Measurements from ENCODE around the gene NKAIN2.
"Not testable (repeated sequence)": the region's sequence is repeated elsewhere in the genome, so short reads cannot be mapped to it uniquely, and the experiment has no call there.

Gene NKAIN2

GRCh38 chr6:124099520-124099919 lies 295.9 kb downstream of the NKAIN2 start:
- no peak for DNase-seq (ENCODE audit: low read depth)

DNA sequence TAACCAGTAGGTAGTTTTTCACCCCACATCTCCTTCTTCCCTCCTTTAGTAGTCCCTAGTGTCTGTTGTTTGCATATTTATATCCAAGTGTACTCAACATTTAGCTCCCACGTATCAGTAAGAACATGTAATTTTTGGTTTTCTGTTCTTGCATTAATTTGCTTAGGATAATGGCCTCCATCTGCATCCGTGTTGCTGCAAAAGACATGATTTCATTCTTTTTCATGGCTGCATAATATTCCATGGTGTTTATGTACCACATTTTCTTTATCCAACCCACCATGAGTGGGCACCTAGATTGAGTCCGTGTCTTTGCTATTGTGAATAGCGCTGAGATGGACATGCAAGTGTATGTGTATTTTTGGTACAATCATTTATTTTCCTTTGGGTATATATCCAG lies 306.8 kb downstream of the NKAIN2 start:
- DNase-seq (ENCODE audit: low read depth): no peak

DNA sequence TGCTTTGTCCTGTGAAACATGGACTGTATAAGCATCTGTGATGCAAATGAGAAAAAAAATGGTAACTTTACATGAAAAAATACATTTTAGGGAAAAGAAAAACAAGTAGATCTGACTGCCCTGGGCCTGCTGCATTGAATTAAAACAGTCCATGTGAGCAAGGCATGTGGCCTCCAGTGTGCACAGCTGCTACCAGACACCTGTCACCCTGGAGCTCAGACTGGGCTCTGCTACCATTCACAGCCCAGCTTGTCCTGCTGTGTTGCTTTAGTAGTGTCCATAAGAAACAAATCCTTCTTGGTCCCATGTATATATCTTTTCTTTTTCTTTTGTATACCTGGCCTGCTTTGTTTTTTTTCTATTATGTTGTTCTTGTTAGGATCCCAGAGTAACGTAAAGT lies 315.9 kb downstream of the NKAIN2 start:
- DNase-seq (ENCODE audit: low read depth): no peak

- DNase-seq (ENCODE audit: low read depth): no peak
Measured at GRCh38 chr6:124123617-124124209, 320.0 kb downstream of the NKAIN2 start.

GRCh38 chr6:124131259-124131658 lies 327.6 kb downstream of the NKAIN2 start:
- DNase-seq (ENCODE audit: low read depth): no peak

- no peak for DNase-seq (ENCODE audit: low read depth)
Measured at GRCh38 chr6:124131779-124132178, 328.1 kb downstream of the NKAIN2 start.

GRCh38 chr6:124132256-124132655 lies 328.6 kb downstream of the NKAIN2 start:
- no peak for DNase-seq (ENCODE audit: low read depth)

- DNase-seq (ENCODE audit: low read depth): no peak
Measured at GRCh38 chr6:124142852-124143251, 339.2 kb downstream of the NKAIN2 start.

- no peak for DNase-seq (ENCODE audit: low read depth)
Measured at GRCh38 chr6:124143435-124143834, 339.8 kb downstream of the NKAIN2 start.

GRCh38 chr6:124147621-124148020 lies 344.0 kb downstream of the NKAIN2 start:
- no peak for DNase-seq (ENCODE audit: low read depth)

GRCh38 chr6:124148236-124148957 lies 344.7 kb downstream of the NKAIN2 start:
- no peak for DNase-seq (ENCODE audit: low read depth)

DNA sequence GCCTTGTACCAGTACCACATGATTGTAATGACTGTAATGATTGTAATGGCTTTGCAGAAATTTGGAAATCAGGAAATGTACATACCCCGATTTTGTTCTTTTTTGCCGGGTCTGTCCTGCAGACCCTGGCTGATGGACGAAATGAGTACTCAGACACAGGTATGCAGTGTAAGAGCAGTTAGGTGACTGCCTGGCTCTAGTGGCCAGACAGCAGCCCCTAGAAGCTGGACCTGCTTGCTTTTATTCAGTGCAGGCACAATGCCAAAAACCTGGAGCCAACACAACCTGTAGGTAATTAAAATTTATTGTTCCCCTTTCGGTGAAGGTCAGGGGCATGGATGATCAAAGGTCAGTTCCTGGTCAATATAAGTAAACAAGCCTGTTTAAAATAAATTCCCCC lies 346.0 kb downstream of the NKAIN2 start:
- no peak for DNase-seq (ENCODE audit: low read depth)

DNA sequence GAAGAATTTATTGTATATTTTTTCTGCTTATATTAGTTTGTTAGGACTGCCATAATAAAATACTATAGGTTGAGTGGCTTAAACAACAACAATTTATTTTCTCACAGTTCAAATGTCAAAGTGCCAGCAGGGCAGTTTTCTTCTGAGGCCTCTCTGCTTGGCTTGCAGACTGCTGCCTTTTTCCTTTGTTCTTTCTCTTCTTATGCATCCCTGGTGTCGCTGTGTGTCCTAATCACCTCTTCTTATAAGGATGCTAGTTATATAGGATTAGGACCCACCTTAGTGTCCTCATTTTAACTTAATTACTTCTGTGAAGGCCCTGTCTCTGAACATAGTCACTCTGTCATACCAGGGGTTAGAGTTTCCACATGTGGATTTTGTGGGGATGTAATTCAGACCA lies 354.4 kb downstream of the NKAIN2 start:
- no peak for DNase-seq (ENCODE audit: low read depth)

- DNase-seq (ENCODE audit: low read depth): no peak
Measured at GRCh38 chr6:124163676-124164075, 360.0 kb downstream of the NKAIN2 start.

- no peak for DNase-seq (ENCODE audit: low read depth)
Measured at GRCh38 chr6:124164343-124164742, 360.7 kb downstream of the NKAIN2 start.

GRCh38 chr6:124167249-124167648 lies 363.6 kb downstream of the NKAIN2 start:
- not testable (repeated sequence) for DNase-seq (ENCODE audit: low read depth)

GRCh38 chr6:124190256-124190655 lies 386.6 kb downstream of the NKAIN2 start:
- no peak for DNase-seq (ENCODE audit: low read depth)

- no peak for DNase-seq (ENCODE audit: low read depth)
Measured at GRCh38 chr6:124193132-124193531, 389.5 kb downstream of the NKAIN2 start.

GRCh38 chr6:124197148-124197547 lies 393.5 kb downstream of the NKAIN2 start:
- DNase-seq (ENCODE audit: low read depth): no peak

DNA sequence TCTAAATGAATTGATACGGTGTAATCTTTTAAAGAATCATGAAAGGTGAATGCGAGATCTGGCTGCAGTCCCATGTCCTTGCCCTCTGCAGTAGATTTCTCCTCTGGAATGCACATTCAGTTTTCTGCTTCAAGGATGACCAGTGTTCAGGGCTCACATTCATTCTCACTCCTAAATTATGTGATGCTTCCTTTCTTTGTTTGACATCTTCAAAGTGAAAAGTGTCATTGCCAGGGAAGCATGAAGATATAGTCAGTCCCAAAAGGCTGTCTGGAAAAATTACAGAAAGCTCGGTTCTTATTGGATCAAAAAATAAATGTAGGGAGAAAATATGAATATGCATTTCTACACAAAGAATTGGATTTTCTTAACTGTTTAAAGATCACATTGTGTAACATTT lies 395.6 kb downstream of the NKAIN2 start:
- no peak for DNase-seq (ENCODE audit: low read depth)

DNA sequence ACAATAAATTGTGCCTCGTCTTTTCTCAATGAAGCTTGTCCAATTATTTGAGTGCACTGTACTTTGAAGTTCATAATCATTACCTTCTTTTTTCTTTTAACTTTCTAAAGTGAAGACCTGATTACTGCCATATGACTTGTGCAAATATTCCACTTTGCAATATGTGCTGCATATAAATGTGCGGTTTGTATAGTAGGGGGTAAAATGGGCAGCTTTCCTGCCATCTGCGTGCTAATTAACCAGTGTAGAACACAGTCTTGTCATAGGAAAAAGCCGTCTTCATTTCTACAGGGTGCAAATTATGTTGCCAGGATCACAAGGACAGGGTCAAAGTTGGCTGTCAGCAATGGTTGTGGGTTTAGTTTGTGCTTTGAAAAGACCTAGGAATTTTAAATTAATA lies 397.0 kb downstream of the NKAIN2 start:
- no peak for DNase-seq (ENCODE audit: low read depth)

- DNase-seq (ENCODE audit: low read depth): no peak
Measured at GRCh38 chr6:124203101-124203811, 399.6 kb downstream of the NKAIN2 start.

DNA sequence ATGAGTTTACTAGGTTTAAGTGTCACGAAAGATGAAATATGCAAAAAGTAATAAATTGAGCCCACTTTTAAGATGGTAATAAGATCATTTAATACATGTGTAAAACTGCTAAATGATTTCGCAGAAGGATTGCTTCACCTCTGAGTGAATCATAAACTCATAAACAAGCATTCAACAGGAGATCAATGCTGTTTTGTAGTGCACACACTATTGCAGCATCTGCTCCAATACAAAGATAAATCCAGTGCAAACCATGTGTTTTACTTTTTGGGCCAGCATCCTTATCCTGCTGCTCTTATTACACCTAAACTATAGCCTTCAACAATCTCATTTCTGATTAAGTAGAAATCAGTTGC lies 400.1 kb downstream of the NKAIN2 start:
- no peak for DNase-seq (ENCODE audit: low read depth)

Measured in activated T-helper 1 cell treated with Interleukin-2 at 50 U/mL for 16 hours (primary cell).